Measurements from ENCODE around the gene KCNJ12.
"Not testable (repeated sequence)": the region's sequence is repeated elsewhere in the genome, so short reads cannot be mapped to it uniquely, and the experiment has no call there.

The KCNJ12 gene

DNA sequence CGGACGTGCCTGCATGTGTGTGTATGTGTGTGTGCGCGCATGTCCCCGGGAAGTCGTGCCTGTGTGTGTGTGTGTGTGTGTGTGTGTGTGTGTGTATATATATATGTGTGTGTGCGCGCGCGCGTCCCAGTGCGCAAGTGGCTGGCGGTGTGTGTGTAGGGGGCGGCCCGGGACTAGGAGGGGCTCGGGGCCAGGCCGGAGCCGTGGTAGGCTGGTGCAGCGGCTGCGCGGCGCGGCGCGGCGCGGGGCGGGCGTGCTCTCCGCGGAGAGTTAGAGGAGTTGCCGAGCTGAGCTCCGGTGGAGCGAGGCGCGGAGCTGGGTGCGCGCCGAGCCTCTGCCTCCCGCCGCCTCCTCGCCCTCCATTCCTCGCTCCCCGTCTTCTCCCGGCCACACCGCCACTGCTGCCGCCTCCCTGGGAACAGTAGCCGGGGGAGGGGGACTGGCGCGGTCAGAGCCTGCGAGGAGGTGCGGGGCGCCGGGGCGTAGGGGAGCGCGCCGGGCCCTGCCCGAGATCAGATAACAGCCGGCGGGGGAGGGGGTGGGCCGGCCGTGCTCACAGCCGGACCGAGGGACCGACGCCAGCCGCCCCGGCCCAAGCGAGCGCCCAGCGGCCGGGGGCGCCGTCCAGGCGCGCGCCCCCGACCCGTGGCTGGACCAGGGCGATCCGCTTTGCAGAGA, at the start of gene KCNJ12:
TSS of gene KCNJ12 (plus strand) at position 277 of the 678 bp plus-strand sequence. CDS start 38,986 bp downstream, outside the sequence.
- in situ Hi-C loops (cut with MboI; ENCODE audit: low sequenced_read_pairs) = no loop called here

GRCh38 chr17:21327921-21328320, 48.2 kb upstream of the KCNJ12 start:
- in situ Hi-C loops (cut with MboI; ENCODE audit: low sequenced_read_pairs) = not testable (repeated sequence)

DNA sequence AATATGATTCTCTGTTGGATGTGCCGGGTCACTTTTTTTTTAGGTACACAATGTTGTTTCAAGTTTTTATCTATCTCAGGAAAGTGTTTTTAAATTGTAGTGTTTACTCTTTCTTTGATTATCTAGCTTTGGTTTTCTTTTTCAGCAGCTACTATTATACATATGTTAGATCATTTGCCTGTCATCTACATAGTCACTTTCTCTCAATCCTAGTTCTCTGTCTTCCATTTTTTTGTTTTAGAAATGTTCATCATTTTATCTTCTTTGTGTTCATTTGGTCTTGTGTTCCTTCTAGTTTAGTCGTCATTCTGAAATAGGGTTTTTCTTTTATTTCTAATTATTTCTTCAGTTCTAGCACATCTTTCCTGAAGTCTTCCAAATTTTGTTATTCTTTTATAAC, 47.4 kb upstream of the KCNJ12 start:
- in situ Hi-C loops (cut with MboI; ENCODE audit: low sequenced_read_pairs) = not testable (repeated sequence)

DNA sequence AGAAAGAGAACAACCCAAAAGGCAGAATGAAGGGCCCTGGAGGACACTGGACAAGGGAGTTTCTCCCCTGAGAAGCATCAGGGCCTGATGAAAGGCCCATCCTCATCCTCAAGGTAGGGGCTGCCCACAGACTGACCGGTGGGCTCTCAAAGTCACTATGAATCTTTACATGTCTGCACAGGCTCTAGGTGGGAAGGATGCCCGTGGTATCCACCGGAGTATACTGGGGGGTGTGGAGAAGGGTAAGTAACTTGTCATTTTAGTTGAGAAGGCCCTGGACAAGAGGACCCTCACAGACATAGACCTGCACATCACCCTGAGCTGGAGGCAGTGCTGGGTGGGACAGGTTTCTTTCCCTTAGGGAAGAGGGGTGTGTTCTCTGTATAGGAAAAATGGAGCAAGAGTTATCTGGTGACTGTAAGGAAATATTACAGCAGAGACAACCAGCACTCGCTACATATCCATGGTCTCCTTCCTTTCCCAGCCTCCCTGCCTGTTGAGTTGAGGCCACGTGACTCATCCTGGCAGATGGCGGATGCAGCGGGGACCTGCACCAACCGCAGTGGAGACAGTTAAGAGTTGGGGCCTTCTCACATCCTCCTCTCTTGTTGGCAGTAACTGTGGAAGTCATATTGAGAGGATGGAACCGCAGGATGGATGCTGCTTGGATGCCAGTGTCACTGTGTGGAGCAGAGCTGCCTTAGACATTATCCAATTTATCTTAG, 45.6 kb upstream of the KCNJ12 start:
- in situ Hi-C loops (cut with MboI; ENCODE audit: low sequenced_read_pairs) = no loop called here

- in situ Hi-C loops (cut with MboI; ENCODE audit: low sequenced_read_pairs) = not testable (repeated sequence)
Measured at GRCh38 chr17:21336541-21337294, 39.4 kb upstream of the KCNJ12 start.

DNA sequence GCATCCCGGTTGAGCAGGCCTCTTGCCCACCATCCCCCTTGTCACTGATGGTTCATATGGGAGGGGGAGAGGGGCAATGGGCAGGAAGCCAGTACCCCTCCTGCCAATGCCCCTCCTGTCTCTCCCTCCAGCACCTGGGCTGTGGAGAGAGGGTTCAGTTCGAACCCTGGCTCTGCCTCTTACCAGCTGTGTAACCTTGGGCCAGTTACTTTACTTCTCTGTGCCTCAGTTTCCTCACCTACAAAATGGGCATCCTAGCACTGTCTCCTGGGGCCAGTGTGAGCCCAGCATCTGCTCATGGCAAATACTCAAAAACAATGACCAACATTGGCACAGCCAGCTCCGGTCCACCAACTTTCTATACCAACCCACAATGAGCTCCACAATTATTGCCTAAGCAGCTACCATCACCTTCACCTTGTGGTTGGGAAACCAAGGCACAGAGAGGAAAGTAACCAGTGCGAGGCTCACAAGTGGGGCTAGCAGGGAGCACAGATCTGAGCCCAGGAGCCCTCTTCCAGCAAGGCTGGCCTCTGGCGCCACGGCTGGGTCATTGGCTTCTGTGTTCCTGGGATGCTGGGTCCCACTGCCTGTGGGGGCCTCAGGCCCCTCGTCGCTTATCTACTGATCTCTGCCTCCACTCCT, 38.1 kb upstream of the KCNJ12 start:
- in situ Hi-C loops (cut with MboI; ENCODE audit: low sequenced_read_pairs) = not testable (repeated sequence)

GRCh38 chr17:21339011-21339410, 37.1 kb upstream of the KCNJ12 start:
- in situ Hi-C loops (cut with MboI; ENCODE audit: low sequenced_read_pairs) = no loop called here

GRCh38 chr17:21339571-21339970, 36.6 kb upstream of the KCNJ12 start:
- in situ Hi-C loops (cut with MboI; ENCODE audit: low sequenced_read_pairs) = not testable (repeated sequence)

DNA sequence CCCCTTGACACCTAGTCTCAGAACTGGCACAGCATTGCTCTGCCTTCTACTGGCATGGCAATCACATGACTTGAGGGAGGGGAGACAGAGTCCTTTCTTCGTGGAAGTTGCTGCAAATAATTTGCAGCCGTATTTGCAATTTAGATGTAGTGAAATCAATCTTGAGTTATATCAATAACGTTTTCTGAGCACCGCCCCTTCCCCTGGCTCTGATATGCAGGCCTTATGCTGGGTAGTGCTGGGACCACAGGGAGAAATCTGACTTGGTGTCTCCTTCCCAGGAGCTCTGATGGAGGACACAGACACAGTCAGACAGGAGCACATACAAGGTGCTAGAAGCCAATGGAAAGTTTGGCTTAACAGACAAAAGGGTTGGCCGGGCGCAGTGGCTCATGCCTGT, 35.8 kb upstream of the KCNJ12 start:
- in situ Hi-C loops (cut with MboI; ENCODE audit: low sequenced_read_pairs) = not testable (repeated sequence)

DNA sequence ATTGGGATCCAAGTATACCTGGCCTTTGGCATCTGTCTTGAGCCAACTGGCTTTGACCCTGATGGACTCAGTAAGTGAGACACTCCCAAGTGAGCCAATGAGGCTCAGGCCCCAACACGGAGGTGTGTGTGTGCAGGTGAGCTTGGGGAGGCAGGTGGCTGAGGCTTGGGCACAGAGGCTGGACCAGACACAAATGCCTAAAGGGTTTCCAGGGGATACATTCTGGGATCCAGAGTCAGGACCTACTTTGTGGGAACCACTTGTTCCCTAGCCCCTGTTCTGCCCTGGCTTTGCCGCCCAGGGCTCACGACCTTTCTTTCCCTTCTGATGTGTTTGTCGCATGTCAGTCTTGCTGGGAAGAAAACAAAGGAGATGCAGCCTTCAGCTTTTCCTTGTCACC, 34.9 kb upstream of the KCNJ12 start:
- in situ Hi-C loops (cut with MboI; ENCODE audit: low sequenced_read_pairs) = not testable (repeated sequence)

DNA sequence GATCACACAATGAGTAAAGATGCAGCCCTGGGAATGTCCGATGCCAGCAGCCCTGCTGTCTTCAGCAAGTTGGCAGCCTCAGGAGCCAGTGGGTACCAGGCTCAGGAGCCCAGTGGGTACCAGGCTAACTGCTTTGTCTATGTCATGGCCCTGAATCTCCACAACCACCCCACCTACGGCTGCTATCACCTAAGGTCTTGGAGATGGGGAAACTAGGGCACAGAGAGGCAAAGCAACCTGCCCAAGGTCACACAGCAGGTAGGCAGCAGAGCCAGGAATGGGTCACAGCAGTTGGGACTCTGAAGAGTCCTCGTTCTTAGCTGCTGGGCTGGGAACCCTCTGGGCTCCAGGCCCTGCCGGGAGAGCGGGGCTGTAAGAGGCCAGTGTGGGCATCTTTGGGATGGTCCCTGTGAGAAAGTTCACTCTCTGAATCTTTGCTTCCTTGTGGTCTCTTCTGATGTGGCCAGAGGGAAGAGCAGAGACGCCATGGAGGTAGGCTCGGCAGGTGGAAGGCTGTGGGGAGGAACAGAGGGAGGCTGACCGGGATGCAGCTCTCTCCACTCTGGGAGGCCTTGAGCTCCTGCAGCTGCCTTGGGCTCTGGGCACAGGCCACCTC, 34.1 kb upstream of the KCNJ12 start:
- in situ Hi-C loops (cut with MboI; ENCODE audit: low sequenced_read_pairs) = not testable (repeated sequence)

DNA sequence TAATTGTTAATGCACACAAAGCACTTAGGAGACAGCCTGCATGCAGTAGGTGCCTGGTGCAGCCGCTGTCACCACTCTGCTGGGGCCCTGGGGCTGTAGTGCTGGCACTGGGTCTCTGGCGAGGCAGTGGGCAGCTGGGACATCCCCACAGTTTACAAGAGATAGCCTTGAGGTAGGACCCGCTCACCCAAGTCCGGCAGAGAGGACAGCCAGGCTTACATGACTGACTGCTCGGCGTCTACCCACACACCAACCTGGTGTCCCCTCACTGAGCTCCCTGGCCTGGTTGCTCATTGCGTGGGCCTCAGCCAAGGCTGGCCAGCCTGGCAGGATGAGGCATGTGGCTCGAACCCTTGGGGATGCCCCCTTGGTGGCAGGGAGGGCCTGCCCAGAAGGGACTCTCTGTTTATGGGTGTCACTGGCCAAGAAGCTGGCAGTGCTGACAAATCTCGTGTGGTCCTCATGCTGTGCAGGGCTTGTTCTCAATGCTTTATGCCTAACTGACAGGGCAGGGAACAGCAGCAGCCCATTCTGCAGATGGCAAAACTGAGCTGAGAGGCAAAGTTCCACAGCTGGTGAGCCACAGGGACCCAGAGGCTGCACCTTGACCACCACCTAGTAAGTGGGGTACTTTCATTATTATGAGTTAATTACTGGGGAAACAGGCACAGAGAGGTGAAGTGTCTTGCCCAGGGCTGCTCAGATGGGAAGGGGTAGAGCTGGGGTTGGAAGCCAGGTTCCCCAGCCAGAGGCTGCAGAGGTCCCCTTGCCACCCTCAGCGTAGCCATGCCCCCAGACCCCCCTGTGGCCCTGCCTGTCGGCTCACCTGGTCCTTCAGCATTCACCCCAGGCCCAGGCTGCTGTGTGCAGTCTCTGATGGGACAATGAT, 32.9 kb upstream of the KCNJ12 start:
- in situ Hi-C loops (cut with MboI; ENCODE audit: low sequenced_read_pairs) = not testable (repeated sequence)

GRCh38 chr17:21344801-21345200, 31.4 kb upstream of the KCNJ12 start:
- in situ Hi-C loops (cut with MboI; ENCODE audit: low sequenced_read_pairs) = not testable (repeated sequence)

GRCh38 chr17:21345236-21345635, 30.9 kb upstream of the KCNJ12 start:
- in situ Hi-C loops (cut with MboI; ENCODE audit: low sequenced_read_pairs) = no loop called here

DNA sequence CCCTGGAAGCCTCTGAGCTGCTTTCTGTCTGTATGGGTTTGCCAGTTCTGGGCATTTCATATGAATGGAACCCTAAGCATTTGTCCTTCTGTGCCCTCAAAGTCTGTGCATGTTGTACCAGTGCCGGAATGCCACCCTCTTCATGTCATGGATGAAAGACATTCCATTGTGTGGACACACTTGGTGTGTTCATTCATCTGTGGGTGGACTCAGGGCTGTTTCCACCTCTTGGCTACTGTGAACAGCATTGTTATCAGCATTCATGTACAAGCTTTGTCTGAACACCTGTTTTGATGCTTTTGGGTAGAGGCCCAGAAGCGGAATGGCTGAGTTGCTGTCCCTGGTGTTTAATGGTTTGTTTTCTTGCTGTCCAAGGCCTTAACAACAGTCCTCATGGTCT, 30.1 kb upstream of the KCNJ12 start:
- in situ Hi-C loops (cut with MboI; ENCODE audit: low sequenced_read_pairs) = not testable (repeated sequence)

DNA sequence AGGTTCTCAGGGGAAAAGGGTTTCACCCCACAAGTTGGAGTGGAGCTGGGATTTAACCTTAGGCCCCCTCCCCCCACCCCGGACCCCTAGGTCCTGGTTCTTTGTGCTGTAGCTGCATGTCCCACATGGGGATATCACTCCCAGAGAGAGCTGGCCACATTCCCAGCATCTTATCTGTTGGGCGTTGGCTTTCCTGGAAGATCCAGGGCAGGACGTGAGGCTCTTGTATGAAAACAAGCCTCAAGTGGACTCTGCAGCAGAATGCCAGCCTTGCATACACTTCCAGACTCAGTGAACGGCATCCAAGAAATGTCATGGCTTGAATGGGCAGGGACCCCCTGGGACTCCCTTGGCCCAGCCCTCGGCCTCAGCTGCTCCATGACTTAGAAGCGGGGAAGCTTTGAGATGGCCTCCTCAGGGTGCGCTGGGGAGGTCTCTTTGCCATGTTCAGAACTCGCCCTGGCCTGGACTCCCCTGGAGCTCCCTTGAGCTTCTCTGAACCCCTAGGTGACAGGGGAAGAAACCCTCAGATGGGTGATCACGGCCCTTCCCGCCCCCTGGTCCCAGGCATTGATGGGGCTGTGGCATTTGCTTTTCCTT, 29.4 kb upstream of the KCNJ12 start:
- in situ Hi-C loops (cut with MboI; ENCODE audit: low sequenced_read_pairs) = not testable (repeated sequence)

- in situ Hi-C loops (cut with MboI; ENCODE audit: low sequenced_read_pairs) = not testable (repeated sequence)
Measured at GRCh38 chr17:21347660-21348059, 28.5 kb upstream of the KCNJ12 start.

DNA sequence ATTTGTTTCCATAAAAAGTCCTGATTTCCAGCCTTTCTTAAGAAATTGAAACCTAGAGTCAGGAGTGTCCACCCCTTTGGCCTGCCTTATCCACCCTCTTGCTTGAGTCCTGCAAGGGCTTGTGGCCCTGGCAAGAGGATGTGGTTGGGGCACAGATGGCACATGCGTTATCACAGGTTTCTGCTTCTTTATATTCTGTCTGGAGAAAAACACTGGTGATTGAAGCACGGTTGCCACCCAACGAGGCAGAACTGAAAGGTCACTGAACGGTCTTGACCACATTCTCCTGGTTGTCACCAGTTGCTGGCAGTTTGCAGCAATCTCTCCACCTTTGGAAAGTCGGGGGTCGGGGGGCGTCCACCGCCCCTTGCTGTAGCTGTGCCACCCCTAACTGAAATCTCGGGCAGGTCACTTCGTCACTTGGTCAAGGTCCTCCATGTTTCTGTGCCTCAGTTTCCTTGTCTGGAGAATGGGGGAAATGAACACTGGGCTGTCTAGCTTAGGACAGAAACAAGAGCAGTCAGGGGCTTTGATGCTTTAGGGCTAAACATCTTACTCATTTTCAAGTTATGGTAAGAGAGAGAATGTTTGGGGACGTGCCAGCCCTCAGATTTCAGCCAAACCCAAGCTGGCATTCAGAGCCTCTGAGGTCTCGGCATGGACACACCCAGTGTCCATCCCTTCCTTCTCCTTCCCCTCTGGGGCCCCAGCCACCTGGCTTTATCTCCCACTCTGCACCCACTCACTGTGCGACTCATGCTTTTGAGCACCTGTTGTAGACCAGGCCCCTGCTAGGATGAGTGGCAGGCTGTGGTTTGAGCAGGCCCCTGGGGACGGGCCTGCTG, 27.9 kb upstream of the KCNJ12 start:
- in situ Hi-C loops (cut with MboI; ENCODE audit: low sequenced_read_pairs) = not testable (repeated sequence)

DNA sequence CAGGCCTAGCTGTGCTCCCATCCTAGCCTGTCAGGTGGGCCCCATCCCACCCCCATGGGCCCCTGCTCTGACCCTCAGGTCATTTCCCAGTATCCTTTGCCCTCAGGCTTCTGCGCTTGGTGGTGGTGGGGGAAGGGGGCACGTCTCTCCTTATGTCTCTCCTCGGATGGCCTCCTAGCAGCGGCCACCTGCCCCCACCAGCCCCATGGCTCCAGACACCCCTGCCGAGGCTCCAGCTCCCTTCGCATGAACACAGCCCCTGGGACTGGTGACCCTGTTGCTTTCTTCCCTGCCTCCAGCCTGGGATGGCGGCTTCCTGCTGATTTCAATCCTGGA, 27.3 kb upstream of the KCNJ12 start:
- in situ Hi-C loops (cut with MboI; ENCODE audit: low sequenced_read_pairs) = not testable (repeated sequence)

All from HL-60/S4 (cell line).